IPS-11a (cell line): ENCODE data around the gene TMTC2.

Experiments used
- H3K4me3 ChIP-seq: one replicate; pipeline ENCODE4 v1.5.1; 2013; ENCODE audit warnings: low read depth, low read length, control low read depth

Gene TMTC2

GRCh38 chr12:83121897-83122622 is 435.4 kb downstream of the TMTC2 start:
- no peak overlapping the region for H3K4me3 ChIP-seq

- H3K4me3 ChIP-seq = no peak overlapping the region
Observed at GRCh38 chr12:83122623-83122934, 435.9 kb downstream of the TMTC2 start.

DNA sequence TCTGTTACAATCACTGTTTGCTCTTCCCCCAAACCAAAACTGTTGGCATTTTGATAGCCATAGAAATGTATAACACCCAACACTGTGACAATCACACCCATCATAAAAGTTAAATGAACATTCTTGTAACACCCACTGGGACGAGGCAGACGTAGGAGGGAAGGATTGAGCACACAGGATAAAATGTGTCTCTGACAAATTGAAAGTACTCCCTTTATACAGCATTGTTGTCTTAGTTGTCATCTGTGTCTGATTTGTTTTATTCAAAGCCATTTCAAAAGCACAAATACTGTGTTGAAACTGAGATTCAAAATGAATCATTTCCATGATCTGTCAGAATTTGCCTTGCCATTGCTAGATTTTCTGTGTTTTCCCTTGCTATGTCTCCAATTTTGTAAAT is 436.3 kb downstream of the TMTC2 start:
- H3K4me3 ChIP-seq = no peak overlapping the region

- no peak overlapping the region for H3K4me3 ChIP-seq
Observed at GRCh38 chr12:83128540-83128939, 441.8 kb downstream of the TMTC2 start.

- H3K4me3 ChIP-seq = no peak overlapping the region
Observed at GRCh38 chr12:83130178-83130577, 443.5 kb downstream of the TMTC2 start.

DNA sequence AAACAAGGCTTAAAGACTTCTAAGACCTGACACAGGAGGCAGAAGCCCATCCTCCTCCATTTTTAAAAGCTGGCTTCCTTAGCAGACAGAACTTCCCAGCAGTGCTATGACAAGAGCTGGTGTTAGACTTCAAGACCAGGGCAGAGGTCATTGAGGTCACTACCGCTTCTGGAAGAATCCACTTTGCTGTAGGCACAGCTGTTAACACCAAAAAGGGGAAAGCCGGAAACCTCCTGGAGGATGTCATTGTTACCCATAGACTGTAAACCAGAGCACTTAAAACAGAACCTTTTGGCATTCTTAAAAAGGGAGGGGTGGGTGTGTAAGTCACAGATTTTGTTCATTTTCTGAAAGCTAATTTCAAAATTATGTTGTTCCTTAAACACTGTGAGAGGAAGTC is 445.7 kb downstream of the TMTC2 start:
- no peak overlapping the region for H3K4me3 ChIP-seq

DNA sequence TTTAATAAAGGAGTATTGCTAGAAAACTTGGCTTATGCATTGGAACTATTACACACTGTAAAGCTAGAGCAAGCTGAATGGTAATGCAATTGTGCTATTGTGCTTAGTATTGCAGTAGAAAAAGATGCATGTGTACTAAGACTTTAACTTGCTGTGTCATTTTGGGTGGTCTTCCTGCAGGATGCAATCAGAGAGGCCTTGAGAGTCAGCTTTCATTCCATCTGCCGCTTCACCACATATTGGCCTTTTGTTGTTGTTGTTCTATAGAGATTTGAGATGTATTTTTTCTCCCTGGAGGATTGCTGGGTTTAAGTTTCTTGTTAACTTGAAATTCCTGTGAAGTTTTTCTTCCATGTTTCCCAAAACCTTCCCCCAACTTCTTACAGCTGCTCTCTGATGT is 449.7 kb downstream of the TMTC2 start:
- no peak overlapping the region for H3K4me3 ChIP-seq

DNA sequence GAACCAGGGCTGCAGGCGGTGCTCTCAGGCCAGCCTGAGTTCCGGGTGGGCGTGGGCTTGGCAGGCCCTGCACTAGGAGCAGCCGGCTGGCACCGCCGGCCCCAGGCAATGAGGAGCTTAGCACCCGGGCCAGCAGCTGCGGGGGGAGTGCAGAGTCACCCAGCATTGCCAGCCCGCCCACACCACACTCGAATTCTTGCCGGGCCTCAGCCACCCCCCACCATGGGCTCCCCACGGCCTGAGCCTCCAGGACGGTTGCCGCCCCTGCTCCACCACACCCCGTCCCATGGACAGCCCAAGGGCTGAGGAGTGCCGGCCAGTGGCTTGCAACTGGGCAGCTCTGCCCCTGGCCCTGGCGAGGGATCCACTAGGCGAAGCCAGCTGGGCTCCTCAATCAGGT is 453.4 kb downstream of the TMTC2 start:
- H3K4me3 ChIP-seq = no peak overlapping the region

GRCh38 chr12:83141460-83141994 is 454.8 kb downstream of the TMTC2 start:
- no peak overlapping the region for H3K4me3 ChIP-seq

DNA sequence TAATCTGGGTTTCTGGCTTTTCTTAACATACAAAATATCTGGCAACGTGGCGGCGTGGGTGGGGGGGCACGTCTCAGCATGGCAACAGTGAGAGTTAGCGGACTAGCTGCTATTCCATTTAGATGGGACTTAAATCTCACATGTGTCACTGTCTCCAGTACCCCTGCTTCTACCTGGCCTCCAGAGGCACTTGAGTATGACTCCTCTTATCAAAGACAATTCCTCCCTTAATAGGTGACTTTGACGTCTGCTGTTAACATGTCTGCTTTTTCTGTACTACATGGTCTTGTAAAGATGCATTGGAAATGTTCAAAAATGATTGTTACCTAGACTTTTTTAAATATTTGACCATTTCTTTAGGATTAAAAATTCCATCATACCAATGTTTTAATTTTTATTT is 456.2 kb downstream of the TMTC2 start:
- no peak overlapping the region for H3K4me3 ChIP-seq

- no peak overlapping the region for H3K4me3 ChIP-seq
Observed at GRCh38 chr12:83143950-83144349, 457.2 kb downstream of the TMTC2 start.

GRCh38 chr12:83145325-83145840 is 458.7 kb downstream of the TMTC2 start:
- H3K4me3 ChIP-seq = no peak overlapping the region

- no peak overlapping the region for H3K4me3 ChIP-seq
Observed at GRCh38 chr12:83147341-83147740, 460.6 kb downstream of the TMTC2 start.

GRCh38 chr12:83149987-83150386 is 463.3 kb downstream of the TMTC2 start:
- no peak overlapping the region for H3K4me3 ChIP-seq

GRCh38 chr12:83150465-83151189 is 463.9 kb downstream of the TMTC2 start:
- H3K4me3 ChIP-seq = no peak overlapping the region

GRCh38 chr12:83153177-83153576 is 466.5 kb downstream of the TMTC2 start:
- H3K4me3 ChIP-seq = no peak overlapping the region

DNA sequence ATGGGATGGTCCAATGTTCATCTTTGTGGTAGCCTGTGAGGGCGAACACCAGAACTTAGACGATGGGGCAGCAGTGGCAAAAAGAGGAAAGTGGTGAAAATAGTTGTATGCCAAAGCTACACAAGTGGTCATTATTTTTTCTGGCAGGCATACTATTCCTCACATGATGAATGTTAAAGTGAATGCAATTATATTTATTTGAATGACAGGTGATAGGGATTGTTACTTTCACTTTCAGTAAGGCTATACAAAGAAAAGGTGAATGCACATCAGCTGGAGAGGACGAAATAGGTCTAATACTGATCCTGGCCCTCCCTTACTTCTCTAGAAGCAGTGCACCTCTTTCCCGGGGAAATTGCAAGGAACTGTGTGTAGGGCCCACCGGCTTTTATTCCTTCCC is 470.1 kb downstream of the TMTC2 start:
- no peak overlapping the region for H3K4me3 ChIP-seq

DNA sequence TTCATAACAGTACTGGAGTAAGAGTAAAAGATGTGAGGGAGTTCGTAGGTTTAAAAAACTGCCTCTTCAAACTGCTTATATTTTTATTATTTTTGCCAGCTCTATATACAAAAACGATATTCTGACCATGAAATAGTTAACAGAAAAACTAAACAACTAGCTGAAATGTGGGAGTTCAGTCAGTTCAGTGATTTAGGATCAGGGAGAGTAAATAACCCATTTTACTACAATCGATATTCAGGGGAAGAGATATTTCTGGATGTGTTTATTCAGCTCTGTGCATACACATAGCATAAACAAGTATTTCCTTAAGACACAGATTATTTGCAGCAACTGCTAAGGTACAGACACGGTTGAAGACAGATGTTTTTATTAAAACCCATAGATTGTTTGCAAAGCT is 470.9 kb downstream of the TMTC2 start:
- H3K4me3 ChIP-seq = no peak overlapping the region

- no peak overlapping the region for H3K4me3 ChIP-seq
Observed at GRCh38 chr12:83158613-83159207, 472.0 kb downstream of the TMTC2 start.

GRCh38 chr12:83161456-83161855 is 474.8 kb downstream of the TMTC2 start:
- no peak overlapping the region for H3K4me3 ChIP-seq

GRCh38 chr12:83168751-83169150 is 482.0 kb downstream of the TMTC2 start:
- H3K4me3 ChIP-seq = no peak overlapping the region

DNA sequence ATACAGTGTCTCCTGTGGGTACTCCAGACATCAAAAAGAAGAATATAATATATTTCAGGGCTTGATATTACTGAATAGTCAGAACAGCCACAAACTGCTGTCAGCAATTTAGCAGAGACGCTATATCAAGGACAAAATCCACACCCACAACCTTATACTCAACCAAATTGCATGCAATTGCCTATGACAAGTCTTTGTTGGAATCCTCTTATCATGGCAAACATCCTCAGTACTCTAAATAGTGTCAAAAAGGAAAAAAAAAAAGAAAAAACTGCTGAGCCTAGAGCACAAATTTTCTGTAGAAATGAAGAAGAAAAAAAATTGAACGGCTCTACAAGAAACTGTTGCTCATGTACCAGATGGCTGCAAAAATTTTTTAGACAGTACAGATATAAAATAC is 485.7 kb downstream of the TMTC2 start:
- no peak overlapping the region for H3K4me3 ChIP-seq
